HG03139 (cell line): ENCODE measurements around the gene ATXN1.

Source experiments
- ATAC-seq: cut with Tn5 transposase; IDR thresholded peaks from one replicate; pipeline ENCODE4 v1.9.1; 2021; ENCODE audit not compliant: unreplicated experiment

The ATXN1 gene

GRCh38 chr6:16762550-16763477, 1.6 kb upstream of the ATXN1 start:
- no peak for ATAC-seq

GRCh38 chr6:16762268-16762549, 949 bp upstream of the ATXN1 start:
- peak; percentile 1 for ATAC-seq

GRCh38 chr6:16761471-16762267, 409 bp upstream of the ATXN1 start:
- ATAC-seq: peak; percentile 44

GRCh38 chr6:16759646-16760515, 1.4 kb downstream of the ATXN1 start:
- ATAC-seq: no peak

- no peak for ATAC-seq
Observed at GRCh38 chr6:16759181-16759645, 2.0 kb downstream of the ATXN1 start.

- ATAC-seq: no peak
Observed at GRCh38 chr6:16758163-16758975, 2.9 kb downstream of the ATXN1 start.

GRCh38 chr6:16757332-16757731, 3.9 kb downstream of the ATXN1 start:
- no peak for ATAC-seq

- ATAC-seq: no peak
Observed at GRCh38 chr6:16756660-16757255, 4.5 kb downstream of the ATXN1 start.

GRCh38 chr6:16755544-16755943, 5.7 kb downstream of the ATXN1 start:
- no peak for ATAC-seq

GRCh38 chr6:16754876-16755275, 6.4 kb downstream of the ATXN1 start:
- no peak for ATAC-seq

- no peak for ATAC-seq
Observed at GRCh38 chr6:16754274-16754673, 7.0 kb downstream of the ATXN1 start.

- no peak for ATAC-seq
Observed at GRCh38 chr6:16753341-16753740, 7.9 kb downstream of the ATXN1 start.

GRCh38 chr6:16752206-16752866, 8.9 kb downstream of the ATXN1 start:
- ATAC-seq: no peak

GRCh38 chr6:16751251-16751946, 9.9 kb downstream of the ATXN1 start:
- ATAC-seq: no peak

- ATAC-seq: no peak
Observed at GRCh38 chr6:16750566-16750965, 10.7 kb downstream of the ATXN1 start.

GRCh38 chr6:16749516-16750485, 11.5 kb downstream of the ATXN1 start:
- ATAC-seq: no peak

- no peak for ATAC-seq
Observed at GRCh38 chr6:16748025-16748319, 13.3 kb downstream of the ATXN1 start.
